HEK293 (cell line): ENCODE data around the gene TSPOAP1.

Experiments
- CTCF ChIA-PET: fragments of 350-600 bp; formaldehyde crosslinking; extraction: SDS; loops from one replicate; lab custom pipeline; 2021; ENCODE audit warnings: antibody characterized with exemption; lab: Yijun Ruan, JAX
- POLR2A ChIA-PET: fragments of 300-600 bp; formaldehyde crosslinking; extraction: SDS; loops from one replicate; lab custom pipeline; 2020; ENCODE audit warnings: antibody characterized with exemption, inconsistent platforms; lab: Yijun Ruan, JAX
- H3K27ac ChIP-seq: fragments of 200-500 bp; sonication (Bioruptor generic); 2 replicates; pipeline ENCODE4 v1.5.1; 2014; ENCODE audit warnings: low read depth, low read length, control low read depth, inconsistent platforms; ENCODE audit errors: extremely low read depth
- H3K36me3 ChIP-seq, 2 experiments: fragments of 200-500 bp in 1 of 2; sonication (Bioruptor generic) in 1 of 2; 1 replicate in 1 of 2; 2 replicates in 1 of 2; pipeline ENCODE4 v1.5.1; 2014 to 2017; ENCODE audit warnings: inconsistent platforms in 2 of 2, low read length in 2 of 2; ENCODE audit not compliant: control insufficient read depth in 2 of 2, insufficient read depth in 1 of 2
- H3K4me1 ChIP-seq: fragments of 200-500 bp; sonication (Bioruptor generic); 2 replicates; pipeline ENCODE4 v1.5.1; 2014; ENCODE audit warnings: mild to moderate bottlenecking, low read length, inconsistent platforms; ENCODE audit not compliant: control insufficient read depth, insufficient read depth
- H3K4me3 ChIP-seq: 2 replicates; pipeline ENCODE4 v1.5.1; 2011; ENCODE audit warnings: low read depth, mild to moderate bottlenecking, control low read depth, low read length, moderate library complexity
- H3K9me3 ChIP-seq: fragments of 200-500 bp; sonication (Bioruptor generic); 2 replicates; pipeline ENCODE4 v1.5.1; 2014; ENCODE audit warnings: low read depth, low read length, inconsistent platforms; ENCODE audit not compliant: control insufficient read depth, insufficient read depth
- GLI4 ChIP-seq: fragments of 450-650 bp; formaldehyde crosslinking; IDR thresholded peaks from 2 replicates; pipeline ENCODE4 v1.5.1; 2016; ENCODE audit warnings: missing biosample characterization, missing genetic modification characterization
- GLIS2 ChIP-seq: fragments of 450-650 bp; formaldehyde crosslinking; IDR thresholded peaks from 2 replicates; pipeline ENCODE4 v1.5.1; 2016; ENCODE audit warnings: missing biosample characterization, missing genetic modification characterization
- IKZF3 ChIP-seq: fragments of 450-650 bp; IDR thresholded peaks from 2 replicates; pipeline ENCODE4 v1.5.0; 2018; ENCODE audit warnings: missing biosample characterization, mild to moderate bottlenecking, missing genetic modification characterization, moderate library complexity
- KLF10 ChIP-seq: fragments of 450-650 bp; IDR thresholded peaks from 2 replicates; pipeline ENCODE4 v1.5.1; 2018; ENCODE audit warnings: missing biosample characterization, mild to moderate bottlenecking, missing genetic modification characterization
- MZF1 ChIP-seq: fragments of 450-650 bp; formaldehyde crosslinking; IDR thresholded peaks from 2 replicates; pipeline ENCODE4 v1.5.1; 2017; ENCODE audit warnings: missing biosample characterization, missing genetic modification characterization, borderline replicate concordance
- ZBTB49 ChIP-seq: fragments of 450-650 bp; formaldehyde crosslinking; IDR thresholded peaks from 2 replicates; pipeline ENCODE4 v1.5.1; 2016; ENCODE audit warnings: missing biosample characterization, missing genetic modification characterization, low read depth
- ZNF175 ChIP-seq: fragments of 450-650 bp; formaldehyde crosslinking; IDR thresholded peaks from 2 replicates; pipeline ENCODE4 v1.5.1; 2016; ENCODE audit warnings: missing biosample characterization, missing genetic modification characterization
- ZNF214 ChIP-seq: fragments of 450-650 bp; formaldehyde crosslinking; IDR thresholded peaks from 2 replicates; pipeline ENCODE4 v1.5.1; 2017; ENCODE audit warnings: missing biosample characterization, mild to moderate bottlenecking, missing genetic modification characterization, borderline replicate concordance
- ZNF248 ChIP-seq: fragments of 450-650 bp; formaldehyde crosslinking; IDR thresholded peaks from 2 replicates; pipeline ENCODE4 v1.5.1; 2017; ENCODE audit warnings: missing biosample characterization, missing genetic modification characterization
- ZNF266 ChIP-seq: fragments of 450-650 bp; formaldehyde crosslinking; IDR thresholded peaks from 2 replicates; pipeline ENCODE4 v1.5.1; 2016; ENCODE audit warnings: missing biosample characterization, missing genetic modification characterization, low read depth
- ZNF391 ChIP-seq: fragments of 450-650 bp; formaldehyde crosslinking; IDR thresholded peaks from 2 replicates; pipeline ENCODE4 v1.5.1; 2016; ENCODE audit warnings: low read depth, missing biosample characterization, missing genetic modification characterization, borderline replicate concordance
- ZNF544 ChIP-seq: fragments of 450-650 bp; formaldehyde crosslinking; IDR thresholded peaks from 2 replicates; pipeline ENCODE4 v1.5.0; 2017; ENCODE audit warnings: missing biosample characterization, missing genetic modification characterization
- ZNF629 ChIP-seq: fragments of 450-650 bp; formaldehyde crosslinking; IDR thresholded peaks from 2 replicates; pipeline ENCODE4 v1.5.1; 2017; ENCODE audit warnings: missing biosample characterization, missing genetic modification characterization
- ZNF768 ChIP-seq: fragments of 450-650 bp; formaldehyde crosslinking; IDR thresholded peaks from 2 replicates; pipeline ENCODE4 v1.5.1; 2018; ENCODE audit warnings: missing biosample characterization, mild to moderate bottlenecking, missing genetic modification characterization
- ZNF776 ChIP-seq: fragments of 450-650 bp; formaldehyde crosslinking; IDR thresholded peaks from 2 replicates; pipeline ENCODE4 v1.5.0; 2017; ENCODE audit warnings: missing biosample characterization, missing genetic modification characterization, borderline replicate concordance
- ZNF792 ChIP-seq: fragments of 450-650 bp; formaldehyde crosslinking; IDR thresholded peaks from 2 replicates; pipeline ENCODE4 v1.5.1; 2016; ENCODE audit warnings: missing biosample characterization, missing genetic modification characterization
- ZNF843 ChIP-seq: fragments of 450-650 bp; formaldehyde crosslinking; IDR thresholded peaks from 2 replicates; pipeline ENCODE4 v1.5.1; 2016; ENCODE audit warnings: missing biosample characterization, missing genetic modification characterization
- TF ChIP-seq, protein P1 (sequence below): fragments of 450-650 bp; formaldehyde crosslinking; IDR thresholded peaks from 2 replicates; pipeline ENCODE4 v1.5.1; 2016; ENCODE audit warnings: missing biosample characterization, missing genetic modification characterization
- TF ChIP-seq, protein P2 (sequence below): fragments of 450-650 bp; formaldehyde crosslinking; IDR thresholded peaks from 2 replicates; pipeline ENCODE4 v1.5.1; 2016; ENCODE audit warnings: missing biosample characterization, missing genetic modification characterization
- TF ChIP-seq, protein P3 (sequence below): fragments of 450-650 bp; formaldehyde crosslinking; IDR thresholded peaks from 2 replicates; pipeline ENCODE4; 2016; ENCODE audit warnings: missing biosample characterization, missing genetic modification characterization

TSPOAP1 gene

DNA sequence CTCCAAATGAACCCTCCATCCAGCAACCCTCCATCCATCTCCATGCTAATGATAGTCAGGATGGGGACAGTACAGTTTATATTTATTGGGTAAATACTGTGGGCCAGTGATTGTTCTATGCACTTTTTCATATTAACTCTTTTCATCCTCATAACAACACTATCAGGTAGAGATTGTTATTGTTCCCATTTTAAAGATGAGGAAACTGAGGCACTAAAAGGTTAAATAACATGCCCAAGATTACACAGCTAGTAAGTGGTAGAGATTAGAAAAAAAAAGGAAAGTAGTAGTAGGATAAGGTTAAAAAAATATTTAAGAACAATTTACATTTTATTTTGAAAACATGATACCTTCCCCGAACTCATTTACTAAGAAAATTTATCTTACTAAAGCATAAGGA, 45.3 kb upstream of the TSPOAP1 start:
- no peak for TF ChIP-seq ZNF843
- Histone ChIP-seq H3K4me1 (peaks cover 4% of the 10 kb centered on the region; the same call in 1 of the 2 replicates), H3K4me3 (no peak overlapping the region), H3K9me3 (no peaks in the 10 kb centered on the region), H3K27ac (no peak overlapping the region), H3K36me3 (peaks cover 0 to 15% of the 10 kb centered on the region in 2 experiments; a peak in 2 of 3 replicates)
- POLR2A ChIA-PET, result no interaction called here
- CTCF ChIA-PET, result interaction anchor here (0.5 to 0.9 kb wide), 3 partner anchors 20 to 425 kb away, joined by 3 to 6 read pairs (median 3); no protein-coding TSS in a partner anchor

DNA sequence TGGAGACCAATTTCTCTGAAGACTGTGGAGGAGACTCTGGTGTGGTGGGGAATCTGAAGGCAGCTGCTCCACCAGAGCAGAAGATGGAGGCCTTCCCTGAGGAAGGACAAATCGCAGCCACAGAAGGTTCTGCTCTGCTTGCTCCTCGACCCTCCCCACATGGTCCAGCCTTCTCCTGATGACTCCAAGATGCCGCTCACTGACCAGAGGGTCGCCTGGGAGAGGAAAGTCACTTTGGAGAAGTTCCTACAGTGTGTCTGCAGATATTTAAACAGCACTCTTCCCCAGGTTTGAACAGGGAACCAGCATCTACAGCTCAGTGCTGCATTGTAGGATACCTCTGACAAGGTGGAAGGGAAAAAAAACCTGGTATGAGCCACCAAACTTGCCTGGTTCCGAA, 44.4 kb upstream of the TSPOAP1 start:
- TF ChIP-seq ZNF391, result no peak
- TF ChIP-seq ZNF214 (tag by site-specific recombination), result no peak
- no peak for TF ChIP-seq GLI4 (tag by site-specific recombination)
- no peak for TF ChIP-seq ZNF629 (tag by site-specific recombination)
- TF ChIP-seq, all 188 proteins: peak for 0
- Histone ChIP-seq H3K4me3 (no peak overlapping the region), H3K27ac (no peak overlapping the region), H3K9me3 (no peaks in the 10 kb centered on the region), H3K4me1 (0 out of 2 replicates have a peak, but pooled peaks cover 4% of the 10 kb centered on the region), H3K36me3 (peaks cover 0 to 15% of the 10 kb centered on the region in 2 experiments; a peak in 2 of 3 replicates)
- ChIA-PET CTCF (interaction anchor here (0.8 kb wide), 1 partner anchor 19 kb away, joined by 3 read pairs; no protein-coding TSS in a partner anchor), POLR2A (no interaction called here)

- no peak for TF ChIP-seq MZF1
- no peak for TF ChIP-seq ZNF266 (tag by site-specific recombination)
- no peak for TF ChIP-seq ZNF792 (tag by site-specific recombination)
- TF ChIP-seq GLIS2 (tag by site-specific recombination), result no peak
- no peak for TF ChIP-seq ZNF175 (tag by site-specific recombination)
- no peak for TF ChIP-seq ZNF776 (tag by site-specific recombination)
- TF ChIP-seq ZNF214 (tag by site-specific recombination), result no peak
- TF ChIP-seq, all 188 proteins: peak for 0
- ChIA-PET POLR2A (no interaction called here), CTCF (interaction anchor here (0.6 kb wide), 1 partner anchor 44 kb away, joined by 3 read pairs; no protein-coding TSS in a partner anchor)
- H3K4me1 ChIP-seq, result 0 out of 2 replicates have a peak, but pooled peaks cover 4% of the 10 kb centered on the region
- no peak overlapping the region for H3K4me3 ChIP-seq
- H3K36me3 ChIP-seq, result peaks cover 0 to 20% of the 10 kb centered on the region in 2 experiments; a peak in 2 of 3 replicates
- no peak overlapping the region for H3K27ac ChIP-seq
- no peaks in the 10 kb centered on the region for H3K9me3 ChIP-seq
These were observed 42.8 kb upstream of the TSPOAP1 start for GRCh38 chr17:58371300-58371950.

DNA sequence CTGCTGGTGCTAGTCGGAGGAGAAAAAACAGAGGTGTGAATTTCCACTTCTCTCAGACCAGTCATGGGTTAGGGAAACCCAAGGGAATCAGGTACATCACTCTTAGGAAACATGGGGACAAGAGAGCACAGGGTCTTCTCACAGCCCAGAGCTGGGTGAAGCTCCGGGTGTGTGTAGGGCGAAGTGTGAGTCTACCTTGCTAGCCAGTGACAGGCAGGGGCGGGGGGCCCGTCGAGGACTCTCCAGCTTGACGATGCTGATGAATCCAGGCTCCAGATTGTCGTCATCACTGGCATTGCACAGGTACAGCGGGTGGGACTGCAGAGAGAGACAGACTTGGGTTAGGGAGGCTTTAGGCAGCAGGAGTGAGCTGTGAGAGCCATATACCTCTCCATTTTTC, 42.1 kb upstream of the TSPOAP1 start:
- H3K36me3 ChIP-seq, result peaks cover 0 to 20% of the 10 kb centered on the region in 2 experiments; a peak in 2 of 3 replicates
- no peak overlapping the region for H3K4me3 ChIP-seq
- no peaks in the 10 kb centered on the region for H3K9me3 ChIP-seq
- ChIA-PET POLR2A (interaction anchor here (0.6 kb wide), 1 partner anchor 1271 kb away, joined by 8 read pairs; no protein-coding TSS in a partner anchor), CTCF (no interaction called here)
- H3K27ac ChIP-seq, result no peak overlapping the region
- H3K4me1 ChIP-seq, result 0 out of 2 replicates have a peak, but pooled peaks cover under 1% of the 10 kb centered on the region
- TF ChIP-seq, protein P1, sequence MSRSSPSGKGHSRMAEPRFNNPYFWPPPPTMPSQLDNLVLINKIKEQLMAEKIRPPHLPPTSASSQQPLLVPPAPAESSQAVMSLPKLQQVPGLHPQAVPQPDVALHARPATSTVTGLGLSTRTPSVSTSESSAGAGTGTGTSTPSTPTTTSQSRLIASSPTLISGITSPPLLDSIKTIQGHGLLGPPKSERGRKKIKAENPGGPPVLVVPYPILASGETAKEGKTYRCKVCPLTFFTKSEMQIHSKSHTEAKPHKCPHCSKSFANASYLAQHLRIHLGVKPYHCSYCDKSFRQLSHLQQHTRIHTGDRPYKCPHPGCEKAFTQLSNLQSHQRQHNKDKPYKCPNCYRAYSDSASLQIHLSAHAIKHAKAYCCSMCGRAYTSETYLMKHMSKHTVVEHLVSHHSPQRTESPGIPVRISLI (tag by site-specific recombination), result no peak
- TF ChIP-seq ZNF544 (tag by site-specific recombination) (no peak), KLF10 (no peak), ZNF214 (tag by site-specific recombination) (no peak), ZBTB49 (tag by site-specific recombination) (no peak), ZNF768 (tag by site-specific recombination) (no peak), IKZF3 (tag by site-specific recombination) (no peak), ZNF248 (tag by site-specific recombination) (no peak)
- TF ChIP-seq, protein P2, sequence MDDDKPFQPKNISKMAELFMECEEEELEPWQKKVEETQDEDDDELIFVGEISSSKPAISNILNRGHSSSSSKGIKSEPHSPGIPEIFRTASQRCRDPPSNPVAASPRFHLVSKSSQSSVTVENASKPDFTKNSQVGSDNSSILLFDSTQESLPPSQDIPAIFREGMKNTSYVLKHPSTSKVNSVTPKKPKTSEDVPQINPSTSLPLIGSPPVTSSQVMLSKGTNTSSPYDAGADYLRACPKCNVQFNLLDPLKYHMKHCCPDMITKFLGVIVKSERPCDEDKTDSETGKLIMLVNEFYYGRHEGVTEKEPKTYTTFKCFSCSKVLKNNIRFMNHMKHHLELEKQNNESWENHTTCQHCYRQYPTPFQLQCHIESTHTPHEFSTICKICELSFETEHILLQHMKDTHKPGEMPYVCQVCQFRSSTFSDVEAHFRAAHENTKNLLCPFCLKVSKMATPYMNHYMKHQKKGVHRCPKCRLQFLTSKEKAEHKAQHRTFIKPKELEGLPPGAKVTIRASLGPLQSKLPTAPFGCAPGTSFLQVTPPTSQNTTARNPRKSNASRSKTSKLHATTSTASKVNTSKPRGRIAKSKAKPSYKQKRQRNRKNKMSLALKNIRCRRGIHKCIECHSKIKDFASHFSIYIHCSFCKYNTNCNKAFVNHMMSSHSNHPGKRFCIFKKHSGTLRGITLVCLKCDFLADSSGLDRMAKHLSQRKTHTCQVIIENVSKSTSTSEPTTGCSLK, result no peak
- TF ChIP-seq, protein P3, sequence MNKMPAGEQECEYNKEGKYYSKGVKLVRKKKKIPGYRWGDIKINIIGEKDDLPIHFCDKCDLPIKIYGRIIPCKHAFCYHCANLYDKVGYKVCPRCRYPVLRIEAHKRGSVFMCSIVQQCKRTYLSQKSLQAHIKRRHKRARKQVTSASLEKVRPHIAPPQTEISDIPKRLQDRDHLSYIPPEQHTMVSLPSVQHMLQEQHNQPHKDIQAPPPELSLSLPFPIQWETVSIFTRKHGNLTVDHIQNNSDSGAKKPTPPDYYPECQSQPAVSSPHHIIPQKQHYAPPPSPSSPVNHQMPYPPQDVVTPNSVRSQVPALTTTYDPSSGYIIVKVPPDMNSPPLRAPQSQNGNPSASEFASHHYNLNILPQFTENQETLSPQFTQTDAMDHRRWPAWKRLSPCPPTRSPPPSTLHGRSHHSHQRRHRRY (tag by site-specific recombination), result no peak
